ENCODE measurements around the gene MDN1. TPM values are rescaled to one million over a fixed set of nuclear protein-coding genes. Genes with fewer than 3 reads are reported as not detected.
"Not testable (repeated sequence)": the region's sequence is repeated elsewhere in the genome, so short reads cannot be mapped to it uniquely, and the experiment has no call there.

Gene MDN1
- total RNA-seq, 2 donors from 2014 or later, result 21.3 to 36.0 TPM

- DNase-seq (ENCODE audit: low spot score) (no peak), ATAC-seq (ENCODE audit: insufficient number of reproducible peaks, low FRiP score, low read depth) (no peak)
- Histone ChIP-seq H3K9me3 (no peaks in the 10 kb centered on the region), H3K27ac (no peak overlapping the region), H3K36me3 (peaks cover 11% of the 10 kb centered on the region), H3K4me1 (ENCODE audit: control insufficient read depth in 1 of 2, low read depth in 2 of 2) (no peaks in the 10 kb centered on the region), H3K27me3 (replicated peaks; ENCODE audit: insufficient read depth) (no peaks in the 10 kb centered on the region), H3K4me3 (no peak overlapping the region)
- TF ChIP-seq, protein P1, sequence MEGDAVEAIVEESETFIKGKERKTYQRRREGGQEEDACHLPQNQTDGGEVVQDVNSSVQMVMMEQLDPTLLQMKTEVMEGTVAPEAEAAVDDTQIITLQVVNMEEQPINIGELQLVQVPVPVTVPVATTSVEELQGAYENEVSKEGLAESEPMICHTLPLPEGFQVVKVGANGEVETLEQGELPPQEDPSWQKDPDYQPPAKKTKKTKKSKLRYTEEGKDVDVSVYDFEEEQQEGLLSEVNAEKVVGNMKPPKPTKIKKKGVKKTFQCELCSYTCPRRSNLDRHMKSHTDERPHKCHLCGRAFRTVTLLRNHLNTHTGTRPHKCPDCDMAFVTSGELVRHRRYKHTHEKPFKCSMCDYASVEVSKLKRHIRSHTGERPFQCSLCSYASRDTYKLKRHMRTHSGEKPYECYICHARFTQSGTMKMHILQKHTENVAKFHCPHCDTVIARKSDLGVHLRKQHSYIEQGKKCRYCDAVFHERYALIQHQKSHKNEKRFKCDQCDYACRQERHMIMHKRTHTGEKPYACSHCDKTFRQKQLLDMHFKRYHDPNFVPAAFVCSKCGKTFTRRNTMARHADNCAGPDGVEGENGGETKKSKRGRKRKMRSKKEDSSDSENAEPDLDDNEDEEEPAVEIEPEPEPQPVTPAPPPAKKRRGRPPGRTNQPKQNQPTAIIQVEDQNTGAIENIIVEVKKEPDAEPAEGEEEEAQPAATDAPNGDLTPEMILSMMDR (IDR thresholded peaks at IDR 0.05), result no peak
Observed at GRCh38 chr6:89790403-89790802, 29.2 kb downstream of the MDN1 start.

- DNase-seq (ENCODE audit: low spot score), result no peak
- ATAC-seq (ENCODE audit: insufficient number of reproducible peaks, low FRiP score, low read depth), result no peak
- no peak overlapping the region for H3K27ac ChIP-seq
- no peaks in the 10 kb centered on the region for H3K9me3 ChIP-seq
- no peak overlapping the region for H3K4me3 ChIP-seq
- no peaks in the 10 kb centered on the region for H3K4me1 ChIP-seq (ENCODE audit: control insufficient read depth in 1 of 2, low read depth in 2 of 2)
- TF ChIP-seq, protein P1 (IDR thresholded peaks at IDR 0.05), result no peak
- H3K36me3 ChIP-seq, result peaks cover 13% of the 10 kb centered on the region
- no peaks in the 10 kb centered on the region for H3K27me3 ChIP-seq (replicated peaks; ENCODE audit: insufficient read depth)
Observed at GRCh38 chr6:89789980-89790379, 29.6 kb downstream of the MDN1 start.

DNA sequence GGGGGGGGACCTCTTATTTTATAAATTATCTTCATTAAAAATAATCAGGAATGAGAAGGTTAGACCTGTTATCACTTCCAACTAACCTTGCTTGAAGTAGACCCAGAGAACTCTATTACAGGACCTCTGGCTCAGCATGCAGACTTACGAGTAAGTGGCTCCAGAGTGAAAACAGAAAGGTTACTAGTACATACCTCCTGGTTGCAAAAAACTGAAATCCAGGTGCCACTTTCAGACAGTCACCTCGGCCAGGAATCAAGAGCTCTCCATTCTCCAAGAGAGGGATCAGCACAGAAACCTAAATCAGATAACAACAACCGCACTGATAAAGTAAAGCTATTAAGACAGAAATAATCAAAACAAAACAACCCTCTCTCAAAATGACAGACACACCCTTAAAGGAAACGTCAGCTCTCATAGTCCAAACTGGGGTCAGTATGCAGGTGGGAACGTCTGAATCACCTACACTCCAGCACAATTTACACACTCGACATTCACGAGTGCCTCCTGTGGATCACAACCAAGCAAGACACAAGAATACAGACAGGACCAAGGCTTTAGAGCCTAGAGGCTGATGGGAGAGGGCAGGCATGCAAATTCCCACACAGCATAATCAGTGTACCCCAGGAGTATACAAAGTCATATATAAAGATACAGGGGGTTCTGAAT is 31.8 kb downstream of the MDN1 start:
- no peaks in the 10 kb centered on the region for H3K4me1 ChIP-seq (ENCODE audit: control insufficient read depth in 1 of 2, low read depth in 2 of 2)
- H3K4me3 ChIP-seq, result no peak overlapping the region
- DNase-seq (ENCODE audit: low spot score) (no peak), ATAC-seq (ENCODE audit: insufficient number of reproducible peaks, low FRiP score, low read depth) (no peak)
- TF ChIP-seq, protein P1 (IDR thresholded peaks at IDR 0.05), result no peak
- no peaks in the 10 kb centered on the region for H3K27me3 ChIP-seq (replicated peaks; ENCODE audit: insufficient read depth)
- no peak overlapping the region for H3K27ac ChIP-seq
- peaks cover 26% of the 10 kb centered on the region for H3K36me3 ChIP-seq
- no peaks in the 10 kb centered on the region for H3K9me3 ChIP-seq

GRCh38 chr6:89786970-89787369 is 32.6 kb downstream of the MDN1 start:
- Histone ChIP-seq H3K27me3 (replicated peaks; ENCODE audit: insufficient read depth) (no peaks in the 10 kb centered on the region), H3K36me3 (peaks cover 26% of the 10 kb centered on the region), H3K27ac (no peak overlapping the region), H3K4me3 (no peak overlapping the region), H3K4me1 (ENCODE audit: control insufficient read depth in 1 of 2, low read depth in 2 of 2) (no peaks in the 10 kb centered on the region), H3K9me3 (no peaks in the 10 kb centered on the region)
- DNase-seq (ENCODE audit: low spot score) (no peak), ATAC-seq (ENCODE audit: insufficient number of reproducible peaks, low FRiP score, low read depth) (no peak)
- TF ChIP-seq, protein P1 (IDR thresholded peaks at IDR 0.05), result no peak

DNA sequence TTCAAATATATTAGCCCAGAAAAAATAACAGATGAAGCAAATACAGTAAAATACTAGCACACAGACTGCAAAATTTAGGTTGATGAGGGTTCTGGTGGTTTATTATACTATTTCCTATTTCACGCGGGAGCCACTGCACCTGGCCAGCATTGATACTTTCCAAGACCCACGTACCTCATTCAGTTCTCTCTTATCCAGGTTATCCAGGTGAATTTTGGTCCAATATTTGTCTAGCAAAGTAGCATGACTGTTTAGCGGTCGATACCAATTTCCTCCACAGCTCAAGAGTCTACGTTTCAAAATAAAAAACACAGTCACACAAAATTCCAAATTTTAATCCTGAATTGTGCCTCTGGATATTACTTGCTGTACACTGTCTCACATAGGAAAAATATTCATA is 34.8 kb downstream of the MDN1 start:
- no peaks in the 10 kb centered on the region for H3K9me3 ChIP-seq
- no peak for DNase-seq (ENCODE audit: low spot score)
- H3K4me1 ChIP-seq (ENCODE audit: control insufficient read depth in 1 of 2, low read depth in 2 of 2), result no peaks in the 10 kb centered on the region
- no peak for ATAC-seq (ENCODE audit: insufficient number of reproducible peaks, low FRiP score, low read depth)
- H3K27ac ChIP-seq, result no peak overlapping the region
- peaks cover 42% of the 10 kb centered on the region for H3K36me3 ChIP-seq
- H3K4me3 ChIP-seq, result no peak overlapping the region
- TF ChIP-seq, protein P1 (IDR thresholded peaks at IDR 0.05), result no peak
- H3K27me3 ChIP-seq (replicated peaks; ENCODE audit: insufficient read depth), result no peaks in the 10 kb centered on the region

DNA sequence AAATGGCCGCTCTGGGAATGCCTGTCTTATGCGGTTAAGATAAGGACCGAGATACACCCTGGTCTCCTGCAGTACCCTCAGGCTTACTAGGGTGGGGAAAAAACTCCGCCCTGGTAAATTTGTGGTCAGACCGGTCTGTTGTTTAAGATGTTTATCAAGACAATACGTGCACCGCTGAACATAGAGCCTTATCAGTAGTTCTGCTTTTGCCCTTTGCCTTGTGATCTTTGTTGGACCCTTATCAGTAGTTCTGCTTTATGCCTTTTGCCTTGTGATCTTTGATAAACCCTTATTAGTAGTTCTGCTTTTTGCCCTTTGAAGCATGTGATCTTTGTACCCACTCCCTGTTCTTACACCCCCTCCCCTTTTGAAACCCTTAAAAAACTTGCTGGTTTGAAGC is 36.3 kb downstream of the MDN1 start:
- not testable (repeated sequence) for H3K27me3 ChIP-seq (replicated peaks; ENCODE audit: insufficient read depth); H3K4me3 ChIP-seq; H3K27ac ChIP-seq; H3K9me3 ChIP-seq; DNase-seq (ENCODE audit: low spot score); ATAC-seq (ENCODE audit: insufficient number of reproducible peaks, low FRiP score, low read depth); H3K4me1 ChIP-seq (ENCODE audit: control insufficient read depth in 1 of 2, low read depth in 2 of 2)
- H3K36me3 ChIP-seq, result peaks cover 43% of the 10 kb centered on the region
